HG03378 (cell line): ENCODE results near the gene PDE8B.

Experiments
- ATAC-seq: cut with Tn5 transposase; IDR thresholded peaks from one replicate; pipeline ENCODE4 v1.9.1; 2021; ENCODE audit warnings: mild to moderate bottlenecking, moderate library complexity; ENCODE audit not compliant: unreplicated experiment

PDE8B gene, protein sequence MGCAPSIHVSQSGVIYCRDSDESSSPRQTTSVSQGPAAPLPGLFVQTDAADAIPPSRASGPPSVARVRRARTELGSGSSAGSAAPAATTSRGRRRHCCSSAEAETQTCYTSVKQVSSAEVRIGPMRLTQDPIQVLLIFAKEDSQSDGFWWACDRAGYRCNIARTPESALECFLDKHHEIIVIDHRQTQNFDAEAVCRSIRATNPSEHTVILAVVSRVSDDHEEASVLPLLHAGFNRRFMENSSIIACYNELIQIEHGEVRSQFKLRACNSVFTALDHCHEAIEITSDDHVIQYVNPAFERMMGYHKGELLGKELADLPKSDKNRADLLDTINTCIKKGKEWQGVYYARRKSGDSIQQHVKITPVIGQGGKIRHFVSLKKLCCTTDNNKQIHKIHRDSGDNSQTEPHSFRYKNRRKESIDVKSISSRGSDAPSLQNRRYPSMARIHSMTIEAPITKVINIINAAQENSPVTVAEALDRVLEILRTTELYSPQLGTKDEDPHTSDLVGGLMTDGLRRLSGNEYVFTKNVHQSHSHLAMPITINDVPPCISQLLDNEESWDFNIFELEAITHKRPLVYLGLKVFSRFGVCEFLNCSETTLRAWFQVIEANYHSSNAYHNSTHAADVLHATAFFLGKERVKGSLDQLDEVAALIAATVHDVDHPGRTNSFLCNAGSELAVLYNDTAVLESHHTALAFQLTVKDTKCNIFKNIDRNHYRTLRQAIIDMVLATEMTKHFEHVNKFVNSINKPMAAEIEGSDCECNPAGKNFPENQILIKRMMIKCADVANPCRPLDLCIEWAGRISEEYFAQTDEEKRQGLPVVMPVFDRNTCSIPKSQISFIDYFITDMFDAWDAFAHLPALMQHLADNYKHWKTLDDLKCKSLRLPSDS

DNA sequence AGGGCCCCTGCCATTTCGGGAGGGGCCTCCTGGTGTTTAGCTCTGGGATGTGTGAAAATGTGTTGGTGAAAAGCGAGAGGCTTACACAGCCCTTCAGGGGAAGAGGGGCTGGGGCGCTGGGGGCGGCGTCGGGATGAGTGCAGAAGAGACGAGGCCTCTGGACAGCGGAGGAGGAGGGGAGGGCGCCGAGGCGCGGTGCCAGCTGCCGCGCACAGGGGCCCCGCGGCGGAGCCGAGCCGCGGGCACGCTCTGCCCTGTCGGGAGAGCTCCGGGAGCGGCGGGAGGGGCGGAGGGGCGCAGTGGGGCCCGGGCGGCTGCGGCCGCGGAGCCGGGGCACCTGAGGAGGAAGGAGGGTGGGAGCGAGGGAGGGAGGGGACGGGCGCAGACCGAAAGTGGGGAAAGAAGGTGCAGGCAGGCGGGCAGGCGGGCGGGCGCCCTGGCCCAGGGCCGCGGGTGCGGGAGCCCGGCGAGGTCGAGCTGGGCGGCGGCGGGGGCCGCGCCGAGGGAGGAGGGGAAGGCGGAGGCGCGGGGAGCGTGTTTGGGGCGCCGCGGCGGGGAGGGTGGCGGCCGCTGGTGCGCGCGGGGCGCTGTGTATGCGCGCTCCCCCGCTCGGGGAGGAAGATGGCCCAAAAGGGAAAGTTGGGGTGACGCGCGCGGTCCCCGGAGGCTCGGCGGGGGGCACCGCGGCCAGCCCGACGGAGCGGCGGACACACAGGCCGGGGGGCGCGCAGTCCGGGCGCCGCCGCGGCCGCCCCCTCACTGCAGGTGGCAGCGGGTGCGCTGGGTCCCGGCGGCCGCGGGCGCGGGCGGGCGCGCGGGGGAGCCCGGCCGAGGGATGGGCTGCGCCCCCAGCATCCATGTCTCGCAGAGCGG, at the start of gene PDE8B:
Gene PDE8B, plus strand, starts transcription at position 590 of the 873 bp plus-strand sequence. Its CDS starts 246 bp downstream, at position 836.
- ATAC-seq, result no peak

DNA sequence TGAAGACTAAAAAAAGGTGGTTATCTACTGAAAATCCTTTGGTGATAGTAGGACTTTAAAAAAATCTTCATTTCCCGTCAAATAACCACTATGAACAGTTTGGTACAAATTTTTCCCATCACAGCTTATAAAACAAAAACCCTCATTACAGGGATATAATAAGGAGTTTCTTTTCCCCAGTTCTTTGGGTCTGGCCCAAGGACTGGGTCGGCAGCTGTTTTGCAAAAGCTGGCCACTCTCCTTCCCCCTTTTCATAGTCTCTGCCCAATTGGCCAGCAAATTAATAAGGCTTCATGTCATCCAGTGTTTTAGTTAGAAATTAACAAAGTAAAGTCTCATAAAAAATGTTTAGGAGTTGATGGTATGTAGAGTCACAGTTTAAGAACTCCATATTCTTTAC, 47.0 kb upstream of the PDE8B start:
- ATAC-seq, result no peak

DNA sequence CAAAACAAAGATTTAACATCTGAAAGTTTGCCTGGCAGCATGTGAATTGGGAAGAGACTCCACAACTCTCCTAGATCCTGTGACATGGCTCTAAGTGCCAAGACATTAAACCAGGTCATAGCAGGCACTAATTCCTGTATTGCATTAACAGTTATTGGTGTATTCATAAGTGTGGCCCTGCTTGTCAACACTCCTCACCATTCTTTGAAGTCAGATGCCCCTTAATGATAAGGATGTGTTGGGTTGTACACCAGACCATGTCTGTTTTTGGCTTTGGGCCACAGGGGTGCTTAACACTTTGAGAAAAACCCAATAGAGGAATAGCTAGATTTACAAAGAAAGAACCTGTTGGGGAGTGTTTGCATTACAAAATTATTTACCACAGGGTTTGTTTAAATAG, 43.4 kb upstream of the PDE8B start:
- no peak for ATAC-seq

DNA sequence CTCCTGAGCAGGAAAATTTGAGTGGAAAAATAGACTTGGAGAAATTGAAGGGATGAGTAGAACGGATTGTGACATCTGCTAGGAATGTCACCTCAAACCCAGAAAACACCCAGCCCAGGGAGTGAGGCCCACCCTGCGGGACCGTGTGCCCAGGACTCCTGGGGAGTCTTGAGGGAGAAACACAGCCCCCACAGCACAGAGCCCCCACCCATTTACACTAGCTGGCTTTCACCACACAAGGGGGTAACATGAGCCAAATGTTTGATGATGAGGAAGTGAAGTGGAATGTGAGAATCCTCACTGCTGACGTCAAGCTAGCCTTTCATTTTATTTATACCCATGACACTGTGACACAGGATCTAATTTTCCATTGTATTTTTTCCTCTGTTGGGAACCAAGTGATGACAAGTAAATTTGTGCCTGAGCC, 42.8 kb upstream of the PDE8B start:
- ATAC-seq, result no peak

DNA sequence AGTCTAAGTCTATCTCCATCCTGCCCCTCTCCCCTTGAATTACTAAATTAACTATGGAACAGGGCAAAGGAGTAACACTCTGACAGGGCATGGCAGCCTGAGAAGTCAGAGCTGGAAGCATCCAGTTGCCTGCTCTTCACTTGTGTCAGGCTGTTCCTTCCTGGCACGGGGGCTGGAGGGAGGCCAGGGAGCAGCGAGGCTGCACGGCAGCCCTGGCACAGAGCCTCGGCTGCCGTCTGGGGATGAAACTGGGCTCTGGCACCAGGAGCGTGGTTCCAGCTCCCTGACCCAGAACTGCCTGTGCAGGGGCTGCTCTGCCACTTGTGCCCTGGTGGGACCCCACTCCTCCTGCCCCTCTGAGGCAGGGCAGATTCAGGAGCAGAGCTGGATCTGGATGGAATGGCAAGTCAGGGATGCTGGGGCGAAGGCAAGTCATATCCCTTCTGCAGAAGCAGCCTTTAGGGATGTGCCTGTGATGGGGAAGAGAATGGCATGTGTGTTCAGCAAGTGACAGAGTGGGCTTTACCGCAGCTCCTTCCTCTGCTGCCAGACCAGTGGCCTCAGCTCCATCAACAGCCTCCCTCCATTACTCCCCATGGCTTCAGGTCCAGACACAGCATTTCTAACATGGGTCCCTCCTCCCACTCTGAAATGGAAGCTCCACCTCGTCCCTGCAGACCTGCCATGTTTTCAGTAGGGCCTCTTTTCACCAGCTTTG, 42.2 kb upstream of the PDE8B start:
- no peak for ATAC-seq

DNA sequence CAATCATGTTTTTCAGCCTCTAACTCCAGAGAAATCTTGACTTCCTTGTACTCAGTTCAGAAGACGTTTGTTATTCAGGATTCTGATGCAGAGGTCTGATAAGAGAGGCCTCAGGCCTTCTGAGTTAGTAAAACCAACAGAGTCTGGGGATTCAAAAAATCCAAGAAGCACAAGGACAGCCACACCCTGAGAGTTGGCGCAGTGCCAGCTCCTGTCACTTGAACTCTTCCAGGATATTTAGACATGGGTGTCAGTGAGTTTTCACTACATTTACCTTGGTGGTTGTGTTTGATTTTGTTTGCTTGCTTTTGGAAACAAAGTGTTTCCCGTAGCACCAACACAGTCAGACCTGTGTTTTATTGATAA, 41.6 kb upstream of the PDE8B start:
- no peak for ATAC-seq

DNA sequence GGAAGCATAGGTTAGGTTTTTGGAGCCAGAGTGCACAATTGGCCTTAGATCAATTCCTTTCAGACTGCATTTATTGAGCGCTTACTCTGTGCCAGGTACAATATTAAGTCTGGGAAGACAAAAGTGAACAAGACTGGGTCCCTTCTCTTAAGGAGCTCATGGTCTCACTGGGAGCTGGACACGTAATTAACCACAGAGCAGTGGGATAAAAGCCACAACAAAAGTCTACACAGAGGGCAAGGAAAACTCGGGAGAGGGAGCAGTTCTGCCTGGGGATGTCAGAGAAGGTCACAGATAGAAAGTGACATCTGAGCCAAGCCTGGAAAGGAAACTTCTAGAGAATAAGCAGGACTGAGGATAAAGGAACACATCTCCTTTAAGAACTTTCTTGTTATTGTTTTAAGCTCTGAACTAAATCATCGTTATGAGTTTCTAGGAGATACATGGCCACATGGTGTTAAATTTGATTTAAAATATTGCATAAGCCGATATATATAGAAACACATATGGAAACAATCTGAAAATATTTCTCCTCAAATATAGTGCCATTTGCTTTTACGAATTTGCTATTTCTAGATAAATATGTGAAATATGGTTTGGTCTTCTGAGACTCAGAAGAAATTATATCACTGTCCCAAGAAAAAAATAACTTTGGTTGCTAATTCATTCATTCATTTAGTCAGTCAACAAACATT, 40.1 kb upstream of the PDE8B start:
- ATAC-seq, result no peak

DNA sequence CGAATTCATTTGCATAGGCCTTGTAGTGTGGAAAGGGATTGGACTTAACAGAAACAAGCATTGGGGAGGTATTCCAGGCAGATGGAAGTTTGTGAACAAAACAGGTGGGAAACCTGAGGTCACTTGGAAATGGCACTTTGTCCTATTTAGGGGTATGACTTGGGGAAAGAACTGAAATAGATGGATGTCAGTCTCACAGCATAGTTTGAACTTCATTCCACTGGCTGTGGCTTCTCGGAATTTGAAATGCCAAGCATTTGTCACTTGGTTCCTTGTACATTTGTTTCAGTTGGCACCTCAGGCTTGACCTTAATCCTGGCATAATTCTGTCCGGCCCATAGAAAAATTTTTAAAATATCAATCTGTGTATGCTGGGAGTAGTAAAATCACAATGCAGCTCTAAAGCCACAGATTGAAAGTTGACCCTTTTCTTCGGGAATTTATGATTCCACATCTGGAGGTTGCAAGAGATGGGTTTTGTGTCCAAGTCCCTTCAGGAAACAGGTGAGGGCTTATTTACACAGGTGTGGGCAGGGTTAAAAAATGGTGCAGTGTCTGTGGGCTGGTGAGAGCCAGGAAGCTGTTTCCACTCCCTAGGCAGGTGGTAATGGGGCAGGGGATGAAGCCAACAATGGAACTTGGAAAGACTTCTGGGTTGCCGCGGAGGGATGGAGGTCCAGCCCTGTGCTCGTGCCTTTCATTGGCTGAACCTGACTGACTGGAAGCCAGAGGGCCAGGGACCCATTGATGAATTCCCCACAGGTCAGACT, 39.2 kb upstream of the PDE8B start:
- no peak for ATAC-seq

DNA sequence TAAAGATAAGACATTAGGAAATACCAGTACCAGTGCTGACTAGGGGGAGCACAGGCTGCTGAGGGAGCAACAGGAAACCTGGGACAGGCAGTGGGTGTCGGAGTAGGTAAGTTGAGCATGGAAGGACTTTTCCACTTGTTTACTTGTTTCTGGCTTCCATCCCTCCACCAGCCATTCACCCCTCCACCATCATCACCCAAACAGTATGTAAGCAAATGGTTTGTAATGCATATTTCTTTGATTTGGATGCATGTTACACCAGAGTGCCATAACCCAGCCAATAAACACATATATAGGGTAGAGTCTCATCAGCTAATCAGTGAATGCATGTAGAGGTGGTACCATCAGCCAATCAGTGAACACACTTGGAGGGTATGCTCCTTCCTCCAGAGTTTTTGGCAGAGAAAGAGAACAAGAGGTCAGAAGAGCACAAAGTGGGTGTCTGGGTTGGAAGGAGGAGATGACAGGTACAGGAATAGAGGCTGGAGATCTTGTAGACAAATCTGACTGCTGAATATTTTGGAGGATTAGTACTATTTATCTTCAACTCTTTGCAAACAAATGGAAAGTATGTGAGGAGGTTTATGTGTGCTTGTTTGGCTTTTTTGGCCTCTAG, 37.7 kb upstream of the PDE8B start:
- ATAC-seq, result no peak

DNA sequence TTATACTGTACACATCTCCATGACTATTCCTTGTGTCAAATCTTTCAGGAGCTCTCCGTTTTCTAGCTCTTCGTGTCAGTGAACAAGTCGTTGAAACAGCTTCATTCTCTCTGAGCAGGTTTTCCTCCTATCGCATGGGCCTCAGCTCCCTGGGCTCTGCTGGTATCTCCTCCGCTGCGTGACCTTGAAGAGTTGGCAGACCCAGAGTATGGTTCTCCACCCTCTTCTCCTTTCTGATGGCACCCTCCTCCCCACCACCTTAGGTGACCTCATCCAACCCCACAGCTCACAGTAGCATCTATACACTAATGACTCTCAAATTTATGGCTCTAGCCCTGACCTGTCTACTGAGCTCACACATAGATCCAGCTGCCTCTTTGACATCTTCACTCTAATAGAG, 36.0 kb upstream of the PDE8B start:
- ATAC-seq, result no peak

DNA sequence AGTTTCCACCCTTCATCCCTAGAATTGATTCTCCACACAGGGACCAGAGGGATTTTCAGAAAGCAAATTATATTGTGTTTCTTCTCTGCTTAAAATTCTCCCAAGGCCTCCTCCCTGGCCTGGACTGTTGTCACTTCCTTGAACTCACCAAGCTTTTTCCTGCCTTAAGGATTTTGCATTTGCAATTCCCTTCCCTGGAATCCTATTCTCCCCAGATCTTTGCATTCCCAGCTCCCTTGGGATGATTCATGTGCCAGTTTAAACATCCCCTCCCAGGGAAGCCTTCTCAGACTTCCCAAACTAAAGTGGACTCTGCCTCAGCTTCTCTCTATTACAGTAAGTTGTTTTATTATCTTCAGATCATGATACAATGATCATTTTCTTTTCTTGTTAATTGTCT, 35.2 kb upstream of the PDE8B start:
- ATAC-seq, result no peak

DNA sequence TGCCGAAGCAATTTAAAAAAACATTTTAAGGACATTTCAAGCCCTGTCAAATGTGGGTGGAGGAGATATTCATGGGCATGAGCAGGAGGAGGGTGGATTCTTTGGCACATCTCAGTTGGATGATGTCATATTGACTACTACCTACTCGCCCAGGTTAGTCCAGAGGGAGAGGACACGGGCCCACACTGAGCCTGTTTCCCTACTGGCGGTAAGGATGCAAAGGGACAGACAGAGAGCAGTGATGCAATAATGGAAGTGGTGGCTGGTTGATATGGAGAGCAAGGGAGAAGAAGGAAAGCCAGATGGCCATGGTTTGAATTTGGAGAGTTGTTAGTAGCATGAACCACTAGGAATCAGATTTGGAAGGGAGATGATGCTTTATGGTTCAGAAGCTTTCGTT, 34.1 kb upstream of the PDE8B start:
- ATAC-seq, result no peak

DNA sequence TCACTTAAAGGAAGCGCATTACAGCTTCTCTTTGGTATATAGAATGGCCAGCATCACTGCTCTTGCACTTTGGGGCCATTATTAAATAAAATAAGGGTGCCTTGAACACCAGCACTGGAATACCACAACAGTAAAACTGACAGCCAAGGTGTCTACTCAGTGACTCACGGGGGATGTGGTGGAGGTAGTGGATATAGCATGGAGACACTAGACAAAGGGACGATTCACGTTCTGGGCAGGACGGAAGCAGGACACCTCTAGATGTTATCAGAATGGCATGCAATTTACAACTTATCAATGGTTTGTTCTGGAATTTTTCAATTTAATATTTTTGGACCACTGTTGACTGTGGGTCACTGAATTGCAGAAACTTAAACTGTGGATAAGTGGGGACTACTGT, 32.9 kb upstream of the PDE8B start:
- ATAC-seq, result no peak

DNA sequence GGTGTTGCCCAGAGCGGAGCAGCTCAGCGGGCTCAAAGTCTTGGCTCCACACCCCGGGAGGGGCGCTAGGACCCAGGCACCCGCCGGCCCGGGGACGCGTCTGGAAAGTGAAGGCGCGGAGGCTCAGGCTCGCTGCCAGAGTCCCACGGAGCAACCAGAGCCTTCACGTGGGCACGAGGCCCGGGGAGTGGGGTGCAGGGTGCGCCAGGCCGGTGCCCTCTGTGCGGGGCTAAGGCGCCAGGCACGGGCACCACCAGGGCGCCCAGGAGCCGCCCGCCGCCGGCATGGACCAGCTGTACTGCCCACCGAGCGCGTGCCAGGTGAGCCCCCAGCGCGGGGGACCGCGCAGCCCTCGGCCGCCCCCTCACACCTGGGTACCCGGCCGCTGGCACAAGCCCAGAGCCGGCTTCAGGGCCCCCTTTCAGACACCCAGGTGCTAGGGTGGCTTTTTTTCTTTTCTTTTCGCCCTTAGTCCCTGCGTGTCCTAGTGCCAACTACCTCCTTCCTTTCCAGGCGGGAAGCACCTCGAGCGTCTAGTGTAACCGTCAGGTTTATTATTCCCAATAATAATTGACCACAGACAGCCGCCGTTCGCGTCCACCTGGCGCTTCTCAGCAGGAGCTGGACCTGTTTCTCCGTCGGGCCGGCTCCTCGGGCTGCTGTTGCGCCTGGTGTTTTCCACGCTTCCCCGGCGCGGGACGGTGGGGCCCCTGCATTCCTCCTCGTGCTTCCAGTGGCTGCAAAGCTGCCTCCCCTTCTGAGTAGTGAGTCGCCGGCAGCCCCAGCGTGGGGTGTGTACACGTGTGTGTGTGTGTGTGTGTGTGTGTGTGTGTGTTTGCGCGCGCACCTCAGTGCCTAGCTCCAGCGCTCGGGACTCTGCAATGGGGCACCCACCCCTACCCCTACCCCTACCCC, 30.1 kb upstream of the PDE8B start:
- ATAC-seq, result no peak

DNA sequence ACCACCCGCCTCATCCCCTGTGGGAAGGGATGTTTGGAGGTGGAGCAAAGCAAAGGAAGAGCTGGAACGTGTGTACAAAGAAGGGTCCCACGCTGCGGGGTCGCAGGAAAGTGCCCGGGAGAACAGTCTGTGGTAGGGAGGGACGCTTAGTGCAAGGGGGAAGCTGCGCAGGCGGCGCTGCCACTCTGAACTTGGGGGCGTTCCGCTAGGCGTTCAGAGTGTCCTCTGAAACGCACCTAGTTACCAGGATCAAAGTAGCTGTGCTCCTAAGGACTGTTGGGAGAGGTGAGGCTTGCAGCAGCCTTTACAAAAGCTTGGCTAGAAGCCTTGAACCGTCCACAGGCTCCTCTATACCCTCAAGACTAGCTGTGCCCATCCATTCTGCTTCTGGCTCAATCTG, 29.3 kb upstream of the PDE8B start:
- ATAC-seq, result no peak

DNA sequence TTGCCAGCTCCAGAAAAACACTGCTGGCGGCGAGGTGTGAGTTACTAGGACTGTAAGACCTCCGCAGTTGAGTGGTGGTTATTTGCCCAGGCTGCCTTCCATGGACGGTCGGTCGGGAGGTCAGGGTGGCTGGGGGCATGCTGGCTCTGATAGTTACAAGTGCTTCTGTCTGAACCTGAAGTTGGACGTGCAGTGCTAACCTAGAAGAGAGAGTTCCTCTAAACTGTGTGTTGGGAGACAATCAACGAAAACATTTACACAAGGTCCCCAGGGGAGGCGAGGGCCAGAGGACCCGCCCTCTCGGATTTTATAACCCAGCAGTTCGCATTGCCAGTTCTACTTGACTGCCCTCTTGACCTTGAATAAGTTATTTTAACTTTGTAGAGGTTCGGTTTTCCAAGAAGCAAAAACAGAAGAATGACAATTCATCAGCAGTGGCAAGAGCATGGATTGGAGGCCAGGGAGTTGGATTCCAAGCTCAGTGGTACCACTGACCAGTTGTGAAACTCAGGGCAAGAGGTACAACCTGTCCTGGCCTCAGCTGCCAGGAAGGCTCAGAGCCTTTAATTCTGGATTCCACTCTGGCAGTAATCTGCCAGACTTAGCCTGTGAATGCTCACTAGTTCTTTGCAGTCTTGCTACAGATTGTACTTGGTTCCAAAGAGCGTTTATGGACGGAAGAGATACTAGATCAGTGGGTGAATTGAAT, 28.7 kb upstream of the PDE8B start:
- ATAC-seq, result no peak

DNA sequence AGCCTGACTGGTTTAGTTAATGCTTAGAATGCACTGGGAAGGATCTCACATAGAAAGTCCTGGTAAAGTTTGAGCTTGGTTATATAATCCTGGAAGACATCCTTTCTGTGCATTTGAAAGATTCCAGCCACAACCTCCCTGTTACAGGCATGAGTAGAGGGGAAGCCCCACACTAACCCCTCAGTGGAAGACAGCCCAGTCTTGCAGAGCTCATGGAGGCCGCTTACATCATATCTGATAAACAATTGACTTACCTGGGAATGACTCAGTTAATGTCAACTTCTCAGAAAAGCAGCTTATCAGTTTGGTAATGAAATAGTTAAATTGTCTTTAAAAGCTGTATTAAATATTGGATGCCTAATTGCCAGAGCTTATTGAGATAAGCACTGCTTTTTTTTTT, 28.1 kb upstream of the PDE8B start:
- ATAC-seq, result no peak
